Duodenal mucosa (tissue), 2 donors: Measurements from ENCODE around the gene RAE1.
A peak's percentile ranks its signal among the peaks of the same experiment; 100 is the strongest.

Source experiments
- H3K27ac ChIP-seq: one replicate; pipeline ENCODE4 v1.7.0; 2013; ENCODE audit warnings: low read depth, low read length
- H3K27me3 ChIP-seq, 2 donors: one replicate each; pipeline ENCODE4 v1.7.0; 2013; ENCODE audit warnings: low read length in 2 of 2, control low read depth in 1 of 2; ENCODE audit not compliant: insufficient read depth in 2 of 2, control insufficient read depth in 1 of 2
- H3K36me3 ChIP-seq, 2 donors: one replicate each; pipeline ENCODE4 v1.7.0; 2013; ENCODE audit warnings: low read length in 2 of 2, control low read depth in 1 of 2; ENCODE audit not compliant: insufficient read depth in 2 of 2, control insufficient read depth in 1 of 2
- H3K4me1 ChIP-seq, 2 donors: one replicate each; pipeline ENCODE4 v1.7.0; 2013; ENCODE audit warnings: low read length in 2 of 2, control low read depth in 1 of 2; ENCODE audit not compliant: insufficient read depth in 2 of 2, control insufficient read depth in 1 of 2
- H3K4me3 ChIP-seq, 2 donors: one replicate each; pipeline ENCODE4 v1.7.0; 2013; ENCODE audit warnings: low read length in 2 of 2, low read depth in 1 of 2
- H3K9ac ChIP-seq, 2 donors: one replicate each; pipeline ENCODE4 v1.7.0; 2013; ENCODE audit warnings: low read length in 2 of 2, low read depth in 1 of 2
- H3K9me3 ChIP-seq, 2 donors: one replicate each; pipeline ENCODE4 v1.7.0; 2013; ENCODE audit warnings: low read length in 2 of 2, control low read depth in 1 of 2; ENCODE audit not compliant: control insufficient read depth in 1 of 2

RAE1 gene

GRCh38 chr20:57386762-57387161, 35.7 kb downstream of the RAE1 start:
- H3K4me1 ChIP-seq: peaks cover 11 to 16% of the 10 kb centered on the region in 2 donors
- no peak overlapping the region for H3K4me3 ChIP-seq
- H3K36me3 ChIP-seq: peaks cover 0 to 7% of the 10 kb centered on the region in 2 donors
- H3K9ac ChIP-seq: no peak overlapping the region
- H3K9me3 ChIP-seq: no peaks in the 10 kb centered on the region
- H3K27ac ChIP-seq: no peak overlapping the region
- H3K27me3 ChIP-seq: no peaks in the 10 kb centered on the region

- no peaks in the 10 kb centered on the region for H3K27me3 ChIP-seq
- H3K27ac ChIP-seq: no peak overlapping the region
Measured at GRCh38 chr20:57387463-57387862, 36.4 kb downstream of the RAE1 start.

DNA sequence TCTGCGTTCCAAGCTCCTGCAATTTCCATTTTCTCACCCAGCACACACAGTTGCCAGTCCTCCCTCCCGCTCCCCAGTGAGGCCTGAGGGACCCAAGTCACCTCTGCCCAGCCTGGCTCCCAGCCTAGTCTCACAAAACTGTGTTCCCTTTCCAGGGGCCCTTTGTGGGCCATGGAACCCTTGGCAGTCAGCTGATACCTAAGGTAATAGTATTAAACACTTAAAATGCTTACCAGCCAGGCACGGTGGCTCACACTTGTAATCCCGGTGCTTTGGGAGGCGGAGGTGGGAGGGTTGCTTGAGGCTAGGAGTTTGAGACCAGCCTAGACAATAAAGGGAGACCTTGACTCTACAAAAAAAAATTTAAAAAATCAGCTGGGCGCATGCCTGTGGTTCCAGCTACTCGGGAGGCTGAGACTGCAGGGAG, 36.9 kb downstream of the RAE1 start:
- H3K27me3 ChIP-seq: no peaks in the 10 kb centered on the region

More at GRCh38 chr20:57387463-57387862, 36.4 kb downstream of the RAE1 start:
- no peak overlapping the region for H3K9ac ChIP-seq
- H3K36me3 ChIP-seq: peaks cover 0 to 7% of the 10 kb centered on the region in 2 donors
- peaks cover 11 to 21% of the 10 kb centered on the region in 2 donors for H3K4me1 ChIP-seq
- H3K4me3 ChIP-seq: no peak overlapping the region
- H3K9me3 ChIP-seq: no peaks in the 10 kb centered on the region

DNA sequence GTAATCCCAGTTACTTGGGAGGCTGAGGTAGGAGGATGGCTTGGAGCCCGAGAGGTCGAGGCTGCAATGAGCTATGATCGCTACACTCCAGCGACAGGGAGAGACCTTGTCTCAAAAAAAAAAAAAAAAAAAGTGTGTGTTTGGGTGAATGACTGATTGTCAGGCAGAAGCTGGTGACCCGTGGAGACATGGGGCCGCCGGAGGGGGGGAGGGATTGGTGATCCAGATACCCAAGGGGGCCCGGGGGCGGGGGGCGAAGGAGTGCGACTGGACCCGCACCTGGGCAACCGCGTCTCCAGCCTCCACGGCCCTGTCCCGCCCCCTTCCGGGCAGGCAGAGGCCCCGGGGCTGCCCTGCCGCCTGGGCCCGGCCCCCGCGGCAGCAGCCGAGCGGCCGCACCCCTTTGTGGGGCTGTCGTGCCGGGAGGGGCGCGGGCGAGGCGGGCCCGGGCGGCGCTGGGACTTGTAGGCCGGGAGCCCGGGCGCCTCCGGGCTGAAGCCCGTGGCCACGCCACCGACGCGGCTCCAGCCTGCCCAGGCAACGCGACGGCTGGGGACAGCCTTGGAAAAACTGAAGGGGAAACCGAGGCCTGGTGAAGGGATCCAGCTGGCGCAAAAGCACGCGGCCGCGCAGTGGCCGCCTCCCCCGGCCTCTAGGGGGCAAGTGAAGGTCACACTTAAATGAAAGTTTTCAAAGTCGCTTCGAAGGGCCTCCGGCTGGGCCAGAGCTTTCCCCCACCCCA, 38.1 kb downstream of the RAE1 start:
- Histone ChIP-seq H3K27ac (peak overlapping the region; percentile 8), H3K4me1 (peaks cover 19 to 36% of the 10 kb centered on the region in 2 donors)

More for the DNA sequence above, 36.9 kb downstream of the RAE1 start:
- no peak overlapping the region for H3K9ac ChIP-seq
- peaks cover 14 to 24% of the 10 kb centered on the region in 2 donors for H3K4me1 ChIP-seq
- no peaks in the 10 kb centered on the region for H3K9me3 ChIP-seq
- H3K36me3 ChIP-seq: peaks cover 0 to 7% of the 10 kb centered on the region in 2 donors
- H3K27ac ChIP-seq: no peak overlapping the region
- no peak overlapping the region for H3K4me3 ChIP-seq

DNA sequence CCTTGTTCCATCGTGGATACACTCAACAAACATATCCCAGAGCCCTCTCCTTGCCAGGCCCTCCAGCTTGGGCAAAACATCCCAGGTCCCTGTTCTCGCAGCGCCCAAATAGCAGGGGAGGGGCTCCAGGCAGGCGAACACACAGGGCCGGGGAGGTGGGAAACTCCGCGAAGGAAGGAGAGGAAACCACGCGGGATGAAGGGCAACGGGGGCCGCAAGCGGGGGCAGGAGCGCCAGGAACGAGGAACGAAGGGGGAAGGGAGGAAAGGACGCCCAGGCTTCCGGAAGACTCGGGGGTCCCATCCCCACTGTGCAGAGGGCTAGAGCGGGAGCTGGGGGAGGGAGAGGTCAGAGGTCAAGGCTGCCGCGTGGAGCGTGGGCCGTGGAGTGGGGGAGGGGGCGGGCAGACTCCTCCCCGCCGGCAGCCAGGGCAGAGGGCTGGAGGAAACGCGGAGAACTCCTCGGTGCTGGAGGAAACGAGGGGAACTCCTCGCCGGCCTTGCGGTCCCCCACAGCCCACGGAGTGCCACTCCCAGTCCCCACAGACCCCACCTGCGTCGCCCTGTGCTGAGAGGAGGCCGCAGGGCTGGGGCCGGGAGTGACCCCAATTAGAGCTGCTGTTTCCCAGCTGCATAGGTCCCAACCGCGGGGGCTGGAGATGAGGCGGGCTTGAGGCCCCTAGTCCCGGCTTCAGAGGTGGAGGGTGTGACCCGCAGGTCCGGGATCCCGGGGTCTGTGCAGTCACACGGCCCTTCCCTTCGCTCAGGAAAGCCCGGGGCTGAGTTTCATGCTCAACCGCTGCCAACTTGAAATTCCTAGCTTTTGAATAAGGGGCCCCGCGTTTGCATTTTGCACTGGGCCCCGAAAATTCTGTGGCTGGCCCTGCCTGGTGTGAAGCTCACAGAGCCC, 38.9 kb downstream of the RAE1 start:
- H3K27ac ChIP-seq: peak overlapping the region; percentile 8
- peaks cover 4 to 15% of the 10 kb centered on the region in 2 donors for H3K36me3 ChIP-seq
- H3K27me3 ChIP-seq: no peaks in the 10 kb centered on the region
- H3K4me1 ChIP-seq: peaks cover 19 to 37% of the 10 kb centered on the region in 2 donors
- H3K9me3 ChIP-seq: no peaks in the 10 kb centered on the region
- H3K4me3 ChIP-seq: peak overlapping the region; percentile 53
- H3K9ac ChIP-seq: peak overlapping the region; percentile 8 to 50

More for the DNA sequence above, 38.1 kb downstream of the RAE1 start:
- no peaks in the 10 kb centered on the region for H3K27me3 ChIP-seq
- peak overlapping the region; percentile 8 to 50 for H3K9ac ChIP-seq
- H3K4me3 ChIP-seq: peak overlapping the region; percentile 53
- H3K36me3 ChIP-seq: peaks cover 0 to 15% of the 10 kb centered on the region in 2 donors
- no peaks in the 10 kb centered on the region for H3K9me3 ChIP-seq

- H3K4me1 ChIP-seq: peaks cover 19 to 37% of the 10 kb centered on the region in 2 donors
Measured at GRCh38 chr20:57390604-57391438, 39.8 kb downstream of the RAE1 start, which contains the start of gene RBM38. TSS of gene RBM38 (plus strand) at chr20:57391396. CDS start at chr20:57391582, 186 bp downstream.

DNA sequence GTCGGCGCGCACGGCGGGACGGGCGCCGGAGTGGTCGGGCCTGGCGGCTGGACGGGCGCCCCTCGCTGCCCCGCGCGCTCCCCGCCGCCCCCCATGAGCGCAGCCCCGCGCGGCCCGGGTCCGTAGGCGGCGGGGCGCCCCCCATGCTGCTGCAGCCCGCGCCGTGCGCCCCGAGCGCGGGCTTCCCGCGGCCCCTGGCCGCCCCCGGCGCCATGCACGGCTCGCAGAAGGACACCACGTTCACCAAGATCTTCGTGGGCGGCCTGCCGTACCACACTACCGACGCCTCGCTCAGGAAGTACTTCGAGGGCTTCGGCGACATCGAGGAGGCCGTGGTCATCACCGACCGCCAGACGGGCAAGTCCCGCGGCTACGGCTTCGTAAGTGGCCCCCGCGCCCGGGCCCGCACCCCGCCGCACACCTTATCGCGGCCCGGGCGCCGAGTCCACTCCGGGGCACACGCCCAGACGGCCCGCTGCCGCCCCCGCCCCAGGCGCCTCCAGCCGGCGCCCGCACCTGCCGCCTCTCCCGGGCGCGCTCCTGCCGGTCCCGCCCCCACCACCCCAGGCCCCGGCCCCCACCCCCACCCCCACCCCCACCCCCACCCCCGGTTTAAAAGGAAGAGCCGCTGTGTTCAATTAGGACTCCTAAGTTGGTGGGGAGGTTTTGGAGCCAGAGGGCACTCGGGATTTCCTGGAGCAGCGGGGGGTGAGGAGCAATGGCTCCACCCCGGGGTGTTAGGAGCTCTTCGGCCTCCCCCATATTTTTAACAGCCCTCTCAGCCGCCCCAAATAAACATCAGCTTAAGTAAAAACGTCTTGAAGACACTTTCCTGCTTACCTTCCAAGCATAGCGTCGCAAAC, 40.6 kb downstream of the RAE1 start:
- no peaks in the 10 kb centered on the region for H3K27me3 ChIP-seq
- H3K4me1 ChIP-seq: peaks cover 19 to 37% of the 10 kb centered on the region in 2 donors
- peak overlapping the region; percentile 56 for H3K27ac ChIP-seq
- H3K4me3 ChIP-seq: peak overlapping the region; percentile 72 to 77
- H3K9ac ChIP-seq: peak overlapping the region; percentile 48 to 72
- peaks cover 9 to 22% of the 10 kb centered on the region in 2 donors for H3K36me3 ChIP-seq
- H3K9me3 ChIP-seq: no peaks in the 10 kb centered on the region

More at GRCh38 chr20:57390604-57391438, 39.8 kb downstream of the RAE1 start, which contains the start of gene RBM38:
- H3K4me3 ChIP-seq: peak within 1 kb of the TSS; percentile 72 to 77
- H3K27ac ChIP-seq: peak within 1 kb of the TSS; percentile 56
- no peaks in the 10 kb centered on the region for H3K27me3 ChIP-seq
- no peaks in the 10 kb centered on the region for H3K9me3 ChIP-seq
- peaks cover 5 to 15% of the 10 kb centered on the region in 2 donors for H3K36me3 ChIP-seq
- peak within 1 kb of the TSS; percentile 48 to 72 for H3K9ac ChIP-seq

DNA sequence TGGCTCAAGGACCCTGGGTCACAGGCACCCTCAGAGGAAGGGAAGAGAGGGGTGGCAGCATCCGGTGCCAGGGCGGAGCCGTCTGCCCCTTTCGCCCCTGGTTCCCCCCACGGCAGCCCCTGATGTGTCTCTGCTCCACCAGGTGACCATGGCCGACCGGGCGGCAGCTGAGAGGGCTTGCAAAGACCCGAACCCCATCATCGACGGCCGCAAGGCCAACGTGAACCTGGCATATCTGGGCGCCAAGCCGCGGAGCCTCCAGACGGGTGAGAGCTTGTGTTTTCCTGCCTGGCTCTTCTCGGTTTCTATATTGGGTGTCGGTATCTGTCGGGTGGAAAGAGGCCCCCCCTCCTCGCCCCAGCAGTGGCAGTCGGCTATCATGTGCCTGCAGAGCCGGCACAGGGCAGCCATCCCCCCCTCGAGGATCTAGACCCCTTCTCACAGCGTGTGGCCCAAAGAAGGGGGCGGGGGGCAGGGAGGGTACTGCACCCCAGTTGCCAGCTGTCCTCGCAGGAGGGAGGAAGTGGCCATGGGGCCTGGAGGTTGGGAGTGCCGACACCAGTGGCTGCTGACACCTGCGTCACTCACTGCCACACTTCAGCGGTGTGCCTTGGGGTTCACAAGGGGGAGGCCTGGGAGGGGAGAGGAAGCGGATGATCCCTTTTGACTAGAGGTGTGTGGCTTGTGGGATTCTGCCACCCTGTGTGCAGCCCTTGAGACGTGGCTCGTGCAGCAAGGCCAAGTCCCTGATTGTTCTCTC, 41.6 kb downstream of the RAE1 start:
- H3K36me3 ChIP-seq: peaks cover 13 to 32% of the 10 kb centered on the region in 2 donors
- no peaks in the 10 kb centered on the region for H3K9me3 ChIP-seq
- H3K4me3 ChIP-seq: peak overlapping the region; percentile 72 to 77
- peak overlapping the region; percentile 48 to 72 for H3K9ac ChIP-seq
- H3K27me3 ChIP-seq: no peaks in the 10 kb centered on the region
- H3K27ac ChIP-seq: peak overlapping the region; percentile 39
- H3K4me1 ChIP-seq: peaks cover 26 to 46% of the 10 kb centered on the region in 2 donors
